LNCaP clone FGC (cell line): ENCODE measurements around the gene RCC2.
"Not testable (repeated sequence)": the region's sequence is repeated elsewhere in the genome, so short reads cannot be mapped to it uniquely, and the experiment has no call there.

Experiments
- DNase-seq: peaks from one replicate; pipeline ENCODE4 v3.0.0-alpha.2; 2011; ENCODE audit warnings: low read depth
- H3K4me3 ChIP-seq: 2 replicates; pipeline ENCODE4 v1.5.1; 2011; ENCODE audit warnings: mild to moderate bottlenecking, low read depth, low read length, control low read depth
- CTCF ChIP-seq: IDR thresholded peaks from 2 replicates; pipeline ENCODE4 v1.5.1; 2012; ENCODE audit warnings: mild to moderate bottlenecking; ENCODE audit not compliant: control insufficient read depth, insufficient read depth; ENCODE audit errors: extremely low read depth

Gene RCC2

GRCh38 chr1:17439250-17440073, at the start of gene RCC2:
TSS of gene RCC2 (minus strand) at chr1:17439677. CDS start at chr1:17438514, 1,163 bp downstream.
- peak; percentile 27 for DNase-seq
- peak; percentile 23 for TF ChIP-seq CTCF
- H3K4me3 ChIP-seq, result peak within 1 kb of the TSS; percentile 83

- TF ChIP-seq CTCF, result no peak
- no peak overlapping the region for H3K4me3 ChIP-seq
- DNase-seq, result no peak
These were observed 46.8 kb upstream of the RCC2 start for GRCh38 chr1:17486242-17486641.

GRCh38 chr1:17485281-17485680, 45.8 kb upstream of the RCC2 start:
- TF ChIP-seq CTCF, result no peak
- H3K4me3 ChIP-seq, result no peak overlapping the region
- DNase-seq, result no peak

GRCh38 chr1:17481981-17482380, 42.5 kb upstream of the RCC2 start:
- DNase-seq, result not testable (repeated sequence)

GRCh38 chr1:17480846-17481245, 41.4 kb upstream of the RCC2 start:
- no peak for DNase-seq
- no peak overlapping the region for H3K4me3 ChIP-seq
- TF ChIP-seq CTCF, result no peak

More at GRCh38 chr1:17481981-17482380, 42.5 kb upstream of the RCC2 start:
- H3K4me3 ChIP-seq, result not testable (repeated sequence)

- DNase-seq, result no peak
- no peak for TF ChIP-seq CTCF
- H3K4me3 ChIP-seq, result no peak overlapping the region
These were observed 36.3 kb upstream of the RCC2 start for GRCh38 chr1:17475752-17476151.

- not testable (repeated sequence) for DNase-seq, H3K4me3 ChIP-seq
These were observed 35.5 kb upstream of the RCC2 start for GRCh38 chr1:17474836-17475555.
